ENCODE results near the gene SIK3.
A peak's percentile ranks its signal among the peaks of the same experiment; 100 is the strongest.

DNA sequence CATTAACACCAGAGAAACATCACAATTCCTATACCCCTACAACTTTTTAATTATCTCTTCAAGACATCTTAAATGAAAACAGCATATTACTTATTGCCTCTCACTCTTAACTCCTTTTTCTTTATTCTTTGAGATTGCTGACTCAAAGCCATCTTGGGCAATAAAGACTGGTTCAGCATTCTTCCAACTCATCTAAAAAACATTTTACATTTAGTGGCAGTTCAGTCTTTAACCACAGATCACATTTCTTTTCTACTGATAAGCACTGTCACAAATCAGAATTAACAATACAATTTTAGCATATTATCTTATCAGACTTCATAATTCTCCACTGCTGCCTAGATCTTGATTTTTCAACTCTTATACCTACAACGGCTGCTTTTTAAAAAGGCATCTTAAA is 34.0 kb downstream of the SIK3 start:
- TF ChIP-seq POLR2A (IDR thresholded peaks at IDR 0.05) = no peak
- TF ChIP-seq, protein P1, sequence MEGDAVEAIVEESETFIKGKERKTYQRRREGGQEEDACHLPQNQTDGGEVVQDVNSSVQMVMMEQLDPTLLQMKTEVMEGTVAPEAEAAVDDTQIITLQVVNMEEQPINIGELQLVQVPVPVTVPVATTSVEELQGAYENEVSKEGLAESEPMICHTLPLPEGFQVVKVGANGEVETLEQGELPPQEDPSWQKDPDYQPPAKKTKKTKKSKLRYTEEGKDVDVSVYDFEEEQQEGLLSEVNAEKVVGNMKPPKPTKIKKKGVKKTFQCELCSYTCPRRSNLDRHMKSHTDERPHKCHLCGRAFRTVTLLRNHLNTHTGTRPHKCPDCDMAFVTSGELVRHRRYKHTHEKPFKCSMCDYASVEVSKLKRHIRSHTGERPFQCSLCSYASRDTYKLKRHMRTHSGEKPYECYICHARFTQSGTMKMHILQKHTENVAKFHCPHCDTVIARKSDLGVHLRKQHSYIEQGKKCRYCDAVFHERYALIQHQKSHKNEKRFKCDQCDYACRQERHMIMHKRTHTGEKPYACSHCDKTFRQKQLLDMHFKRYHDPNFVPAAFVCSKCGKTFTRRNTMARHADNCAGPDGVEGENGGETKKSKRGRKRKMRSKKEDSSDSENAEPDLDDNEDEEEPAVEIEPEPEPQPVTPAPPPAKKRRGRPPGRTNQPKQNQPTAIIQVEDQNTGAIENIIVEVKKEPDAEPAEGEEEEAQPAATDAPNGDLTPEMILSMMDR (IDR thresholded peaks at IDR 0.05) = peak in 3 of 6 experiments; percentile 11 to 27 (median 12)

Data from adrenal gland (tissue), 5 donors.